T-helper 1 cell treated with Interleukin-12 subunit alpha and Interleukin-12 subunit beta and Interleukin-4 antibody, amounts not matched to agents 30 ng/mL and 1 ng/mL, for 36 hours (primary cell): ENCODE results near the gene AGGF1. TPM values are rescaled to one million over a fixed set of nuclear protein-coding genes. Genes with fewer than 3 reads are reported as not detected.
"Not testable (repeated sequence)": the region's sequence is repeated elsewhere in the genome, so short reads cannot be mapped to it uniquely, and the experiment has no call there.

Experiments
- intact Hi-C: fragments of 100-400 bp; cut with micrococcal nuclease; formaldehyde crosslinking; loops from one replicate; pipeline ENCODE4 v1.15.1; 2024
- total RNA-seq: library from RNA; stranded (reverse); gene quantifications from 2 replicates; pipeline ENCODE4 v1.2.3, GENCODE V29; 2022

The AGGF1 gene
- total RNA-seq, 1 donor from 2014 or later, result 25.4 TPM

DNA sequence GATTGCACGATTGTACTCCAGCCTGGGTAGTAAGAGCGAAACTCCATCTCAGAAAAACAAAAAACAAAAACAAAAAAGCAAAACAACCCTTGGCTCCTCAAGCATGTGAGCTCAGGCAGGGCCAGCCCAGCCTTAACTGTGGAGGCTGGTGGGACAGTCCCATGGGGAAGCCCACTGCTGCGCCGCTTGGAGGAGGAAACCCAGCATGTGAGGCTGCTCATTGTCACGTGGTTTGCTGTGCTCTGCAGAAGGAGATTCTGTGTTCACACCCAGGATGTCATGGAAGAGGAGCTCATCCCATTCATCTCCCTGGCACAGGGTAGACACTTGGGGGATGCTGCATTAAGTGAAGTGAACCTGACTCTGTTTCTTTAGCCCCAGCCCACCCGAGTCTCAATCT, 52.9 kb downstream of the AGGF1 start:
- intact Hi-C loops, result no loop called here

- intact Hi-C loops, result loop anchor here (1.0 to 2.0 kb wide), 2 partner anchors 56 to 406 kb away; partner anchors contain the start of genes AGGF1 and WDR41
These were observed 56.1 kb downstream of the AGGF1 start for GRCh38 chr5:77086368-77086688.

DNA sequence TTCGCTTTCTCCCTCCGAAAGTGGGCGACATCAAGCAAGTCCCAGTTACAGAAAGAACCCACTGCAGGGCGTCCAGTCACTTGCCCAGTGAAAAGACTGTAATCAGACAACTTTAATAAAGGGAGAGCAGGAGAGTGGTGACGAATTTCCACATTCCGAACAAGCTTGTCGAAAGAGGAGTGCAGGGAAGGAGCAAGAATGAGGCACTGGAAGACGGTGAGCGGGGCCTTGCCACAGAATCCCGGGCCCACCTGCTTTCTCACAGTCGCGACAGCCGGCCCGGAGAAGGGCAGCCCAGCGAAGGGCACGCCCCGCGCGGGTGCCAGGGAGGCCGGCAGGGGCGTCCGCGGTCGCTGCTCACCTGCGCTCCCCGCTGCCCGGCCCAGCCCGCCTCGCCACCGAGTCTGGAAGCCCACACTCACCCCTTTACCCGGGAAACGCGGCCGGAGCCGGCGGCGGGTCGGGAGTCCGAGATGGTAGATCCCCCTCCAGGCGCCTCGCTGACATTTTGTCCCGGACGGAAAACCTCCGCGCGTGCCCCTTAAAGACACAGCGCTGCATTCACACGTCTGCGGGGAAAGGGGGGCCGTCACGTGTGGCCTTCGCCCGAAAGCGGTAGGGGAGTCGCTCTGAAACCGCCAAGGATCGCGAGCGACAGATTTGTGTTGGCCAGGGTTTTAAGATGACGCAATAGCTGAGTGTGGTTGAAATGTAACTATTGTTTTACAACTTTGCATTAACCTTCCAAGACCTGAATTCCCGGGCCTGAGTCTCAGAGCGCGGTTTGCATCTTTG, 56.7 kb downstream of the AGGF1 start, which contains the start of gene ZBED3:
TSS of gene ZBED3 (minus strand) at position 597 of the 795 bp plus-strand sequence. CDS start 9,407 bp downstream, outside the sequence.
- intact Hi-C loops, result loop anchor here (1.0 to 2.0 kb wide), 2 partner anchors 57 to 406 kb away; partner anchors contain the start of genes AGGF1 and WDR41

GRCh38 chr5:77087484-77088261, 57.5 kb downstream of the AGGF1 start:
- intact Hi-C loops, result loop anchor here (2.0 kb wide), 1 partner anchor 405 kb away; the partner anchor contains the start of gene WDR41

- intact Hi-C loops, result no loop called here
These were observed 65.0 kb downstream of the AGGF1 start for GRCh38 chr5:77095189-77095588.

DNA sequence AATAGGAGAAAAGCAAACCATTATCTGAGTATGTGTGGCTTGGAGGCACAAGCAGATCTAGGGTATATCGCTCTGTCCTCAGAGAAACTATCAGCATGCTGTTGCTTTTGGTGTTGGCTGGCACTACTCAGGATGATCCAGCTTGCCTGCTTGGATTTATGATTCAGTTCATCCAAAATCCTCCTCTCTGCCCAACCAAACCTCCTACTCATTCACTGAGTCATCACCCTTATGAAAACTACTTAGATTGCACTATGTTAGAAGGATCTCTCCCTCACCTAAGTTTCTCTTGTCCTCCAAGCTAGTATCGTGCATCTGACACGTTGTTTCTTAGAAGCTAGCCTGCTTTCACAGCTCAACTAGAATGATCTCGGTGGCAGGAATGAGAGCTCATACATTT, 71.1 kb downstream of the AGGF1 start:
- intact Hi-C loops, result no loop called here

DNA sequence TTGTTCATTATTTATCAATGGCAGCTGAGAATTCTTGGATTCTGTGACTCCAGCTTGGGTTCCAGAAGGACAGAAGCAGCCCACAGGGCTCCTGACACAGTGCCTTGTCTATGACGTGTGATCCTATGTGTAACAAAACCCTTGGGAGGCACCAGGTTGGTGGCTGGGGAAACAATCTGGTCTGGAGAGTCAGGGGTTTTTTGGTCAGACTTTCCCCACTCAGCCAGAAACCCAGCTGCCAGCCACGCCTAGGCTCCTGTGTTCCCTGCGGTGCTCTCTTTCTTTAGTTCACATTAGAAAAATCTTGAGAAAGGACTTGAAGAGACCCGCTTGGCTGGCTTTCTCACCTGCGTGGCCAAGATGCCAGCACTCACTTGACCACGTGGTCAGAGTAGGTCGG, 72.3 kb downstream of the AGGF1 start:
- intact Hi-C loops, result no loop called here

DNA sequence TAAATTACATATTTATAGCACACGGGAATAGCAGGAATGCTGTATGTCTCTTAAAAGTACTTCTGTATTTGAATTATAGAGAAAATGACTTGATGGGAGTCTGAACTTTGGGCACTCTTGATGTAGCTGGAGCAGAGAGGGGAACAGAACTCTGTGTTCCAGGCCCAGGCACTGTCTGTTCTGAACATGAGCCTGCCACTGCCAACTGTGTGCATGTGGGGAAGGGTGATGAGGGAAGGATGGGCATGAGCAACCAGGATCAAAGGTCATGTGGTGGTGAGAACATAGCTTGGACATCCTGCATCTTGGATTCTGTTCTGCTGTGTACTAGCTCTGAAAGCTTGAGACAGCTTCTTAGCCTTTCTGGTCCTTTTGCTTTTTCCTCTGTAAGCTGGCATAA, 73.3 kb downstream of the AGGF1 start:
- intact Hi-C loops, result no loop called here

GRCh38 chr5:77104813-77105212, 74.6 kb downstream of the AGGF1 start:
- intact Hi-C loops, result no loop called here

DNA sequence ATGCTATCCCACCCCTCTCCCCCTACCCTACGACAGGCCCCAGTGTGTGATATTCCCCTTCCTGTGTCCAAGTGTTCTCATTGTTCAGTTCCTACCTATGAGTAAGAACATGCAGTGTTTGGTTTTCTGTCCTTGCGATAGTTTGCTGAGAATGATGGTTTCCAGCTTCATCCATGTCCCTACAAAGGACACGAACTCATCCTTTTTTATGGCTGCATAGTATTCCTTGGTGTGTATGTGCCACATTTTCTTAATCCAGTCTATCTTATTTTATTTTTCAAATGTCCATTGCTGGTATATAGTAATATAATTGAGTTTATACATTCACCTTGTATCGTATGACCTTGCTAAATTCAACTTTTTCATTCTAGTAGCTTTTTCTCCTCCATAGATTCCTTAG, 76.8 kb downstream of the AGGF1 start:
- intact Hi-C loops, result not testable (repeated sequence)

Other genes with a start within 250 kb of the AGGF1 start
- 0.71 and 0.76 TPM in 2 replicates for gene F2RL1, start 211.4 kb upstream of the AGGF1 start, total RNA-seq
- 3.1 and 3.3 TPM in 2 replicates for gene S100Z, start 180.4 kb upstream of the AGGF1 start, total RNA-seq
- 0.56 TPM in 1 of 2 replicates, not detected in the other for gene CRHBP, start 77.4 kb upstream of the AGGF1 start, total RNA-seq
- gene ZBED3, start 56.9 kb downstream of the AGGF1 start, total RNA-seq, result 0.29 and 0.46 TPM in 2 replicates
- not detected in 2 replicates for gene PDE8B, start 180.3 kb downstream of the AGGF1 start, total RNA-seq